Measurements from ENCODE around the gene CEBPZOS. TPM values are rescaled to one million over a fixed set of nuclear protein-coding genes. Genes with fewer than 3 reads are reported as not detected.

The CEBPZOS gene
- total and polyA plus RNA-seq, 10 of the 15 experiments (the other 5 are each of a cell fraction or from before 2014, with no cell fraction given), result 22.9 to 50.8 (median 39.1) TPM

DNA sequence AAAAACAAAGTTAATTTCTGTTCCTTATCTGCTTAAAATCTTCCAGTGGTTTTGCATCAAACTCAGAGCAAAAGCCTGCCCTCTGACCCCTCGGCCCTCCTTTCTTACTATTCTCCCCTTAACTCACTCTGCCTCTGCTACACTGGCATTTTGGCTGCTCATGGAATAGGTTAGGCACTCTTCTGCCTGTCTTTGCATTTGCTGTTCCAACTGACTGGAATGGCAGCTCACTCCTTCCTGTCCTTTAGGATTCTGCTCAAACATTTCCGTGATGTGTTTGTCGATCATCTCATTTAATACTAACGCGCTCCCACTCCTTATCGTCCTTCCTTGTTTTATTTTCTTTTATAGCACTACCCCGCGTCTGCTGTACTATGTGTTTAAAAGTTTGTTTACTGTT is 34.3 kb downstream of the CEBPZOS start:
- H3K9me3 ChIP-seq (replicated peaks; ENCODE audit: control insufficient read depth, insufficient read depth, low read length), result no peaks in the 10 kb centered on the region
- H3K4me2 ChIP-seq (ENCODE audit: control insufficient read depth, insufficient read depth), result peak overlapping the region; percentile 71
- H3K36me3 ChIP-seq (ENCODE audit: control insufficient read depth in 2 of 2, insufficient read depth in 2 of 2, low read length in 1 of 2), result peaks cover 0 to 8% of the 10 kb centered on the region in 2 experiments; a peak in 1 of 4 replicates
- POLR2A ChIA-PET, result no interaction called here
- no peak for FAIRE-seq
- H4K20me1 ChIP-seq (ENCODE audit: control insufficient read depth, insufficient read depth), result no peaks in the 10 kb centered on the region
- TF ChIP-seq NR2F1 (conservative IDR thresholded peaks at IDR 0.05), result peak; percentile 56
- no peak for TF ChIP-seq KLF5 (IDR thresholded peaks at IDR 0.05; ENCODE audit: partially characterized antibody)
- H3K4me1 ChIP-seq (ENCODE audit: control insufficient read depth, insufficient read depth, low read length), result no peaks in the 10 kb centered on the region
- intact Hi-C loops (cut with micrococcal nuclease; ENCODE audit: unreplicated experiment) (loop anchor here (5.0 kb wide), 1 partner anchor 73 kb away; the partner anchor contains the start of gene EIF2AK2), in situ Hi-C loops (cut with MboI) (no loop called here)
- H3K79me2 ChIP-seq (ENCODE audit: control insufficient read depth, insufficient read depth, low read length), result peaks cover 69% of the 10 kb centered on the region
- under 1% methylated on average over 8 of the region's 8 CpGs for WGBS (ENCODE audit: insufficient coverage, insufficient replicate concordance, low lambda C conversion rate, missing lambda C conversion rate)
- RAD21 ChIA-PET (ENCODE audit: unreplicated experiment), result no interaction called here
- peak overlapping the region; percentile 40; the same call in 1 of the 2 replicates for H2AFZ ChIP-seq (ENCODE audit: control insufficient read depth, low read depth, low read length)
- DNase-seq (ENCODE audit: low read depth, low spot score), result no peak
- peak overlapping the region; percentile 91 for H3K4me3 ChIP-seq
- H3K27me3 ChIP-seq (replicated peaks in 1 of 2; ENCODE audit: control insufficient read depth in 2 of 2, insufficient read depth in 2 of 2, low read length in 1 of 2), result no peaks in the 10 kb centered on the region
- ATAC-seq, result no peak
- BruUV-seq (replicated peaks), result no TSS peak
- H3K9ac ChIP-seq (ENCODE audit: control insufficient read depth, insufficient read depth, low read length), result peak overlapping the region; percentile 87
- CTCF ChIA-PET, result no interaction called here
- peak overlapping the region; percentile 87 for H3K27ac ChIP-seq (ENCODE audit: control insufficient read depth, insufficient read depth)
- SMC1A ChIA-PET (ENCODE audit: uncharacterized antibody, unreplicated experiment), result no interaction called here

- DNase-seq (ENCODE audit: low read depth, low spot score), result peak; percentile 59
- FAIRE-seq, result peak; percentile 95
- Histone ChIP-seq H3K36me3 (ENCODE audit: control insufficient read depth in 2 of 2, insufficient read depth in 2 of 2, low read length in 1 of 2) (peaks cover 0 to 8% of the 10 kb centered on the region in 2 experiments; a peak in 1 of 4 replicates), H2AFZ (ENCODE audit: control insufficient read depth, low read depth, low read length) (peak within 1 kb of the TSS; percentile 82), H3K27ac (ENCODE audit: control insufficient read depth, insufficient read depth) (peak within 1 kb of the TSS; percentile 87), H3K9ac (ENCODE audit: control insufficient read depth, insufficient read depth, low read length) (peak within 1 kb of the TSS; percentile 87), H4K20me1 (ENCODE audit: control insufficient read depth, insufficient read depth) (no peaks in the 10 kb centered on the region), H3K79me2 (ENCODE audit: control insufficient read depth, insufficient read depth, low read length) (peaks cover 64% of the 10 kb centered on the region), H3K4me2 (ENCODE audit: control insufficient read depth, insufficient read depth) (peak within 1 kb of the TSS; percentile 71), H3K27me3 (replicated peaks in 1 of 2; ENCODE audit: control insufficient read depth in 2 of 2, insufficient read depth in 2 of 2, low read length in 1 of 2) (no peaks in the 10 kb centered on the region), H3K4me1 (ENCODE audit: control insufficient read depth, insufficient read depth, low read length) (no peaks in the 10 kb centered on the region), H3K9me3 (replicated peaks; ENCODE audit: control insufficient read depth, insufficient read depth, low read length) (no peaks in the 10 kb centered on the region), H3K4me3 (peak within 1 kb of the TSS; percentile 91)
- ChIA-PET CTCF (interaction anchor here (0.8 to 1.1 kb wide), 3 partner anchors 30 to 146 kb away, joined by 3 to 4 read pairs (median 3); no protein-coding TSS in a partner anchor), SMC1A (ENCODE audit: uncharacterized antibody, unreplicated experiment) (interaction anchor here (1.0 to 2.1 kb wide), 6 partner anchors 9 to 62 kb away, joined by 3 to 6 read pairs (median 4); partner anchors contain the start of gene CEBPZOS), RAD21 (ENCODE audit: unreplicated experiment) (interaction anchor here (0.6 to 1.4 kb wide), 4 partner anchors 11 to 601 kb away, joined by 3 to 5 read pairs (median 4); partner anchors contain the start of gene EIF2AK2), POLR2A (interaction anchor here (0.6 to 2.4 kb wide), 7 partner anchors 13 to 264 kb away, joined by 3 to 11 read pairs (median 4); partner anchors contain the start of genes CEBPZOS and EIF2AK2)
- intact Hi-C loops (cut with micrococcal nuclease; ENCODE audit: unreplicated experiment) (loop anchor here (5.0 kb wide), 1 partner anchor 74 kb away; the partner anchor contains the start of gene EIF2AK2), in situ Hi-C loops (cut with MboI) (no loop called here)
- peak; percentile 93 for ATAC-seq
- no TSS peak for BruUV-seq (replicated peaks)
- WGBS (ENCODE audit: insufficient coverage, insufficient replicate concordance, low lambda C conversion rate, missing lambda C conversion rate), result 1% methylated on average over 73 of the region's 73 CpGs
- TF ChIP-seq, protein P1, sequence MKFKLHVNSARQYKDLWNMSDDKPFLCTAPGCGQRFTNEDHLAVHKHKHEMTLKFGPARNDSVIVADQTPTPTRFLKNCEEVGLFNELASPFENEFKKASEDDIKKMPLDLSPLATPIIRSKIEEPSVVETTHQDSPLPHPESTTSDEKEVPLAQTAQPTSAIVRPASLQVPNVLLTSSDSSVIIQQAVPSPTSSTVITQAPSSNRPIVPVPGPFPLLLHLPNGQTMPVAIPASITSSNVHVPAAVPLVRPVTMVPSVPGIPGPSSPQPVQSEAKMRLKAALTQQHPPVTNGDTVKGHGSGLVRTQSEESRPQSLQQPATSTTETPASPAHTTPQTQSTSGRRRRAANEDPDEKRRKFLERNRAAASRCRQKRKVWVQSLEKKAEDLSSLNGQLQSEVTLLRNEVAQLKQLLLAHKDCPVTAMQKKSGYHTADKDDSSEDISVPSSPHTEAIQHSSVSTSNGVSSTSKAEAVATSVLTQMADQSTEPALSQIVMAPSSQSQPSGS (IDR thresholded peaks at IDR 0.05; ENCODE audit: low read length), result no peak
- TF ChIP-seq RELB (IDR thresholded peaks at IDR 0.05; ENCODE audit: low read depth), result peak; percentile 77
- TF ChIP-seq NFYA (IDR thresholded peaks at IDR 0.05; ENCODE audit: borderline replicate concordance, low read depth, low read length), result no peak
- peak; percentile 16 for TF ChIP-seq SP1 (IDR thresholded peaks at IDR 0.05; ENCODE audit: low read depth, low read length)
- no peak for TF ChIP-seq BRCA1 (IDR thresholded peaks at IDR 0.05; ENCODE audit: low read depth, low read length)
- TF ChIP-seq, protein P2, sequence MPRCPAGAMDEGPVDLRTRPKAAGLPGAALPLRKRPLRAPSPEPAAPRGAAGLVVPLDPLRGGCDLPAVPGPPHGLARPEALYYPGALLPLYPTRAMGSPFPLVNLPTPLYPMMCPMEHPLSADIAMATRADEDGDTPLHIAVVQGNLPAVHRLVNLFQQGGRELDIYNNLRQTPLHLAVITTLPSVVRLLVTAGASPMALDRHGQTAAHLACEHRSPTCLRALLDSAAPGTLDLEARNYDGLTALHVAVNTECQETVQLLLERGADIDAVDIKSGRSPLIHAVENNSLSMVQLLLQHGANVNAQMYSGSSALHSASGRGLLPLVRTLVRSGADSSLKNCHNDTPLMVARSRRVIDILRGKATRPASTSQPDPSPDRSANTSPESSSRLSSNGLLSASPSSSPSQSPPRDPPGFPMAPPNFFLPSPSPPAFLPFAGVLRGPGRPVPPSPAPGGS (IDR thresholded peaks at IDR 0.05; ENCODE audit: borderline replicate concordance, insufficient read depth, low read depth, low read length, poor library complexity, severe bottlenecking), result peak; percentile 26
Measured at GRCh38 chr2:37231241-37232130, 35.2 kb downstream of the CEBPZOS start, which contains the start of the genes CEBPZ and NDUFAF7. Gene CEBPZ (minus strand): TSS chr2:37231596. CDS start chr2:37231567, 29 bp downstream. Gene NDUFAF7 (plus strand): TSS chr2:37231658. CDS start chr2:37231706, 48 bp downstream.
